Large intestine (tissue), 3 donors: Measurements from ENCODE around the gene TP63. TPM values are rescaled to one million over a fixed set of nuclear protein-coding genes. Genes with fewer than 3 reads are reported as not detected.
A peak's percentile ranks its signal among the peaks of the same experiment; 100 is the strongest.

ENCODE experiments used
- DNase-seq, 2 donors: peaks; one replicate each; pipeline versions ENCODE4 v3.0.0 to v3.0.0-alpha.2; 2013
- H3K27ac ChIP-seq: one replicate; pipeline ENCODE4 v1.5.1; 2013; ENCODE audit warnings: low read length
- H3K27me3 ChIP-seq: 2 replicates; pipeline ENCODE4 v1.6.1; 2013; ENCODE audit warnings: low read length; ENCODE audit not compliant: control insufficient read depth, insufficient read depth
- H3K36me3 ChIP-seq: 2 replicates; pipeline ENCODE4 v1.6.1; 2013; ENCODE audit warnings: low read length; ENCODE audit not compliant: control insufficient read depth, insufficient read depth
- H3K4me1 ChIP-seq: one replicate; pipeline ENCODE4 v1.6.1; 2013; ENCODE audit warnings: low read length; ENCODE audit not compliant: control insufficient read depth, insufficient read depth
- H3K4me3 ChIP-seq: one replicate; pipeline ENCODE4 v1.5.1; 2013; ENCODE audit warnings: low read length
- H3K9me3 ChIP-seq: one replicate; pipeline ENCODE4 v1.6.1; 2013; ENCODE audit warnings: mild to moderate bottlenecking, low read depth, low read length, moderate library complexity; ENCODE audit not compliant: control insufficient read depth
- WGBS: methylation state at CpG from one replicate; pipeline ENCODE4 v1.1.5; 2013; ENCODE audit warnings: low lambda C conversion rate; ENCODE audit not compliant: insufficient coverage; 5-methylcytosine and 5-hydroxymethylcytosine counted together
- polyA plus RNA-seq: library from polyadenylated mRNA; unstranded; fragments of 120-200 nt; gene quantifications from one replicate; pipeline ENCODE4 v1.2.1, GENCODE V29; 2013

TP63 gene
- polyA plus RNA-seq, 1 donor = 0.07 TPM

- WGBS = no CpG with 5 or more reads among the region's 1 CpG
- no peak overlapping the region for H3K4me3 ChIP-seq
- no peaks in the 10 kb centered on the region for H3K27me3 ChIP-seq
- H3K27ac ChIP-seq = no peak overlapping the region
- H3K4me1 ChIP-seq = no peaks in the 10 kb centered on the region
- H3K9me3 ChIP-seq = no peaks in the 10 kb centered on the region
- DNase-seq = no peak
- H3K36me3 ChIP-seq = no peaks in the 10 kb centered on the region
These were observed 195.9 kb downstream of the TP63 start for GRCh38 chr3:189827108-189827507.

- Histone ChIP-seq H3K27ac (no peak overlapping the region), H3K4me1 (no peaks in the 10 kb centered on the region), H3K36me3 (no peaks in the 10 kb centered on the region), H3K9me3 (no peaks in the 10 kb centered on the region), H3K4me3 (no peak overlapping the region), H3K27me3 (no peaks in the 10 kb centered on the region)
- 52% methylated on average over 2 of the region's 2 CpGs for WGBS
- no peak for DNase-seq
These were observed 199.2 kb downstream of the TP63 start for GRCh38 chr3:189830401-189830800.

GRCh38 chr3:189833266-189833665, 202.1 kb downstream of the TP63 start:
- Histone ChIP-seq H3K27me3 (no peaks in the 10 kb centered on the region), H3K36me3 (no peaks in the 10 kb centered on the region), H3K4me1 (no peaks in the 10 kb centered on the region), H3K4me3 (no peak overlapping the region), H3K9me3 (no peaks in the 10 kb centered on the region), H3K27ac (no peak overlapping the region)
- no peak for DNase-seq
- WGBS = no CpG with 5 or more reads among the region's 2 CpGs

- Histone ChIP-seq H3K27me3 (no peaks in the 10 kb centered on the region), H3K36me3 (no peaks in the 10 kb centered on the region), H3K27ac (no peak overlapping the region), H3K4me1 (no peaks in the 10 kb centered on the region), H3K4me3 (no peak overlapping the region), H3K9me3 (no peaks in the 10 kb centered on the region)
- no peak for DNase-seq
- WGBS = 75% methylated on average over 1 of the region's 8 CpGs
These were observed 202.8 kb downstream of the TP63 start for GRCh38 chr3:189833996-189834395.

GRCh38 chr3:189834462-189834861, 203.3 kb downstream of the TP63 start:
- no peak overlapping the region for H3K27ac ChIP-seq
- no peak for DNase-seq
- H3K4me3 ChIP-seq = no peak overlapping the region
- H3K9me3 ChIP-seq = no peaks in the 10 kb centered on the region
- H3K27me3 ChIP-seq = no peaks in the 10 kb centered on the region
- WGBS = 82% methylated on average over 2 of the region's 5 CpGs
- H3K4me1 ChIP-seq = no peaks in the 10 kb centered on the region
- H3K36me3 ChIP-seq = no peaks in the 10 kb centered on the region

- no peaks in the 10 kb centered on the region for H3K4me1 ChIP-seq
- DNase-seq = no peak
- H3K27me3 ChIP-seq = no peaks in the 10 kb centered on the region
- 100% methylated on average over 1 of the region's 5 CpGs for WGBS
- H3K4me3 ChIP-seq = no peak overlapping the region
- no peak overlapping the region for H3K27ac ChIP-seq
- no peaks in the 10 kb centered on the region for H3K9me3 ChIP-seq
- H3K36me3 ChIP-seq = no peaks in the 10 kb centered on the region
These were observed 205.6 kb downstream of the TP63 start for GRCh38 chr3:189836795-189837194.

GRCh38 chr3:189838291-189838690, 207.1 kb downstream of the TP63 start:
- Histone ChIP-seq H3K27ac (no peak overlapping the region), H3K9me3 (no peaks in the 10 kb centered on the region), H3K36me3 (no peaks in the 10 kb centered on the region), H3K27me3 (no peaks in the 10 kb centered on the region), H3K4me3 (no peak overlapping the region), H3K4me1 (no peaks in the 10 kb centered on the region)
- WGBS = 87% methylated on average over 6 of the region's 6 CpGs
- no peak for DNase-seq

- no peak overlapping the region for H3K4me3 ChIP-seq
- no peaks in the 10 kb centered on the region for H3K27me3 ChIP-seq
- no peaks in the 10 kb centered on the region for H3K36me3 ChIP-seq
- no peaks in the 10 kb centered on the region for H3K9me3 ChIP-seq
- 60% methylated on average over 1 of the region's 2 CpGs for WGBS
- H3K27ac ChIP-seq = no peak overlapping the region
- H3K4me1 ChIP-seq = no peaks in the 10 kb centered on the region
- peak; percentile 15 to 26 for DNase-seq
These were observed 208.4 kb downstream of the TP63 start for GRCh38 chr3:189839576-189839975.

GRCh38 chr3:189841473-189842205, 210.4 kb downstream of the TP63 start:
- Histone ChIP-seq H3K36me3 (no peaks in the 10 kb centered on the region), H3K27me3 (no peaks in the 10 kb centered on the region), H3K9me3 (no peaks in the 10 kb centered on the region), H3K27ac (no peak overlapping the region), H3K4me1 (no peaks in the 10 kb centered on the region), H3K4me3 (no peak overlapping the region)
- DNase-seq = no peak
- 91% methylated on average over 3 of the region's 13 CpGs for WGBS

- Histone ChIP-seq H3K27ac (no peak overlapping the region), H3K36me3 (no peaks in the 10 kb centered on the region)
- DNase-seq = peak; percentile 50 to 58
These were observed 211.8 kb downstream of the TP63 start for GRCh38 chr3:189842681-189843602.

More at GRCh38 chr3:189842681-189843602, 211.8 kb downstream of the TP63 start:
- Histone ChIP-seq H3K4me3 (no peak overlapping the region), H3K9me3 (no peaks in the 10 kb centered on the region), H3K27me3 (no peaks in the 10 kb centered on the region), H3K4me1 (no peaks in the 10 kb centered on the region)
- 60% methylated on average over 1 of the region's 19 CpGs for WGBS
